Keratinocyte (primary cell): Measurements from ENCODE around the gene CHEK2.
"Not testable (repeated sequence)": the region's sequence is repeated elsewhere in the genome, so short reads cannot be mapped to it uniquely, and the experiment has no call there.

Experiments
- EZH2 ChIP-seq: IDR thresholded peaks from one replicate; pipeline ENCODE4 v1.6.1; 2012; ENCODE audit warnings: inconsistent platforms, mild to moderate bottlenecking, low read length, moderate library complexity
- TF ChIP-seq, protein P1 (sequence below), 3 experiments: IDR thresholded peaks in 1 of 3; conservative IDR thresholded peaks in 1 of 3; optimal IDR thresholded peaks in 1 of 3; 2 replicates in 2 of 3; 3 replicates in 1 of 3; pipeline versions ENCODE3 to v1.5.1; 2011; ENCODE audit warnings: low read length in 3 of 3, mild to moderate bottlenecking in 3 of 3, moderate library complexity in 2 of 3, control low read depth in 1 of 3, inconsistent platforms in 1 of 3; ENCODE audit not compliant: insufficient read depth in 2 of 3; ENCODE audit errors: extremely low read depth in 1 of 3

DNA sequence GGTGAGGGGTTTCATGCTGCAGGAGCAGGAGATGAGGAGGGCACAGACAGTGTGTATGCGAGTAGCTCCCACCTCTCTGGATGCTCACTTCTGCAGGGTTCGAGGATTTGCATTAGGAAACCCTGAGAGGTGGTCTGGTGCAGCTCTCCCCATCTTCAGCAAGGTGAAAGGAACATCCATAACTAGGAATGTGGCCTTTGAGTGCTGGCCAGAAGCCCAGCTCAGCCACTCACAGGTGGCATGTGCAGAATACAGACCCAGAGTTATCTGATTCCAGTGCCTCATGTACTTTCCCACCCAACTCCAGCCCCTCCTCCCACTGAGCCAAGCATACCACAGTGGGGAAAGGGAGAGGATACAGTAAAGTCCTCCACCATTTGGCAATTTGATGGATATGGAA, 51.8 kb downstream of the CHEK2 start:
- TF ChIP-seq, protein P1, sequence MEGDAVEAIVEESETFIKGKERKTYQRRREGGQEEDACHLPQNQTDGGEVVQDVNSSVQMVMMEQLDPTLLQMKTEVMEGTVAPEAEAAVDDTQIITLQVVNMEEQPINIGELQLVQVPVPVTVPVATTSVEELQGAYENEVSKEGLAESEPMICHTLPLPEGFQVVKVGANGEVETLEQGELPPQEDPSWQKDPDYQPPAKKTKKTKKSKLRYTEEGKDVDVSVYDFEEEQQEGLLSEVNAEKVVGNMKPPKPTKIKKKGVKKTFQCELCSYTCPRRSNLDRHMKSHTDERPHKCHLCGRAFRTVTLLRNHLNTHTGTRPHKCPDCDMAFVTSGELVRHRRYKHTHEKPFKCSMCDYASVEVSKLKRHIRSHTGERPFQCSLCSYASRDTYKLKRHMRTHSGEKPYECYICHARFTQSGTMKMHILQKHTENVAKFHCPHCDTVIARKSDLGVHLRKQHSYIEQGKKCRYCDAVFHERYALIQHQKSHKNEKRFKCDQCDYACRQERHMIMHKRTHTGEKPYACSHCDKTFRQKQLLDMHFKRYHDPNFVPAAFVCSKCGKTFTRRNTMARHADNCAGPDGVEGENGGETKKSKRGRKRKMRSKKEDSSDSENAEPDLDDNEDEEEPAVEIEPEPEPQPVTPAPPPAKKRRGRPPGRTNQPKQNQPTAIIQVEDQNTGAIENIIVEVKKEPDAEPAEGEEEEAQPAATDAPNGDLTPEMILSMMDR (optimal IDR thresholded peaks at IDR 0.05 in 1 of 3, IDR thresholded peaks at IDR 0.05 in 1 of 3, conservative IDR thresholded peaks at IDR 0.05 in 1 of 3; ENCODE audit: extremely low read depth in 1 of 3, insufficient read depth in 2 of 3, low read length in 3 of 3) = not testable (repeated sequence)
- TF ChIP-seq EZH2 = not testable (repeated sequence)
